Small intestine (tissue), 16 donors: ENCODE results near the gene NKIRAS2. TPM values are rescaled to one million over a fixed set of nuclear protein-coding genes. Genes with fewer than 3 reads are reported as not detected.
A peak's percentile ranks its signal among the peaks of the same experiment; 100 is the strongest.

ENCODE experiments used
- DNase-seq, 2 donors: peaks; one replicate each; pipeline versions ENCODE4 v3.0.0 to v3.0.0-alpha.2; 2013
- FAIRE-seq: peaks from 2 replicates; lab custom pipeline; 2012; peaks lifted over from hg19 to GRCh38; lab: Jason Lieb, UNC
- H3K27ac ChIP-seq, 3 donors: one replicate each; pipeline ENCODE4 v1.5.1; 2013; ENCODE audit warnings: low read length in 2 of 3, mild to moderate bottlenecking in 2 of 3, control low read depth in 1 of 3, inconsistent platforms in 1 of 3, low read depth in 1 of 3, moderate library complexity in 1 of 3
- H3K27me3 ChIP-seq, 3 donors: one replicate each; pipeline ENCODE4 v1.6.1; 2013; ENCODE audit warnings: low read length in 3 of 3, inconsistent platforms in 1 of 3; ENCODE audit not compliant: control insufficient read depth in 3 of 3, insufficient read depth in 3 of 3
- H3K36me3 ChIP-seq, 3 donors: one replicate each; pipeline ENCODE4 v1.6.1; 2013; ENCODE audit warnings: low read length in 3 of 3, inconsistent platforms in 1 of 3, low read depth in 1 of 3, mild to moderate bottlenecking in 1 of 3, moderate library complexity in 1 of 3; ENCODE audit not compliant: control insufficient read depth in 3 of 3, insufficient read depth in 2 of 3
- H3K4me1 ChIP-seq, 3 donors: one replicate each; pipeline ENCODE4 v1.6.1; 2013; ENCODE audit warnings: low read length in 2 of 3, inconsistent platforms in 1 of 3, low read depth in 1 of 3, mild to moderate bottlenecking in 1 of 3, moderate library complexity in 1 of 3; ENCODE audit not compliant: control insufficient read depth in 3 of 3, insufficient read depth in 2 of 3
- H3K4me3 ChIP-seq, 3 donors: one replicate each; pipeline ENCODE4 v1.5.1; 2013; ENCODE audit warnings: low read length in 3 of 3, control low read depth in 1 of 3, inconsistent platforms in 1 of 3, low read depth in 1 of 3, mild to moderate bottlenecking in 1 of 3, moderate library complexity in 1 of 3
- H3K9me3 ChIP-seq, 2 donors: one replicate each; pipeline ENCODE4 v1.6.1; 2013; ENCODE audit warnings: low read depth in 1 of 2, low read length in 1 of 2; ENCODE audit not compliant: control insufficient read depth in 2 of 2, insufficient read depth in 1 of 2
- WGBS, 3 donors: extraction: QIAGEN DNeasy Blood & Tissue Kit; methylation state at CpG; one replicate each; pipeline ENCODE4 v1.1.7; 2013; 5-methylcytosine and 5-hydroxymethylcytosine counted together
- long read RNA-seq, 10 donors: transcript quantifications; one replicate each; lab custom pipeline, GENCODE V29; 2026
- polyA plus RNA-seq, 4 donors: library from polyadenylated mRNA; stranded (reverse) in 3 of 4; unstranded in 1 of 4; fragments of 200-250 nt in 3 of 4; fragments of 120-200 nt in 1 of 4; gene quantifications; one replicate each; pipeline versions ENCODE4 v1.2.1 to v1.2.3, GENCODE V29; 2013
- donor health status: healthy with polysubstance abuse.
- donor health status: control.
- donor health status: control.
- donor health status: Bipolar disorder and iron deficiency.
- donor health status: healthy.

NKIRAS2 gene
- 10 to 100 TPM; 21.1 to 38.8 (median 26.1) TPM for polyA plus RNA-seq
- long read RNA-seq, donor 1 = 0 reads
- long read RNA-seq, donor 2, full-length matches to known transcripts = 10 of 10 reads
- long read RNA-seq, donor 2, partial matches to known transcripts = 0 of 10 reads
- long read RNA-seq, donor 2, other reads (novel, unspliced or antisense) = 0 of 10 reads
- long read RNA-seq, donor 3, full-length matches to known transcripts = 18 of 105 reads
- long read RNA-seq, donor 3, partial matches to known transcripts = 54 of 105 reads
- long read RNA-seq, donor 3, other reads (novel, unspliced or antisense) = 33 of 105 reads
- long read RNA-seq, donor 4 = 0 reads
- long read RNA-seq, donor 5, full-length matches to known transcripts = 4 of 4 reads
- long read RNA-seq, donor 5, partial matches to known transcripts = 0 of 4 reads
- long read RNA-seq, donor 5, other reads (novel, unspliced or antisense) = 0 of 4 reads
- long read RNA-seq, donor 6, transcript NKIRAS2-206 (4 exons, 1,909 nt) = major isoform, 14 of 14 reads
- long read RNA-seq, donor 6, partial matches to known transcripts = 0 of 14 reads
- long read RNA-seq, donor 6, other reads (novel, unspliced or antisense) = 0 of 14 reads
- long read RNA-seq, donor 7, full-length matches to known transcripts = 47 of 47 reads
- long read RNA-seq, donor 7, partial matches to known transcripts = 0 of 47 reads
- long read RNA-seq, donor 7, other reads (novel, unspliced or antisense) = 0 of 47 reads
- long read RNA-seq, donor 8, partial matches to known transcripts = 0 of 3 reads
- long read RNA-seq, donor 8, other reads (novel, unspliced or antisense) = 0 of 3 reads
- long read RNA-seq, donor 9, partial matches to known transcripts = 0 of 5 reads
- long read RNA-seq, donor 9, other reads (novel, unspliced or antisense) = 0 of 5 reads
- long read RNA-seq, donor 10, full-length matches to known transcripts = 19 of 42 reads
- long read RNA-seq, donor 10, partial matches to known transcripts = 23 of 42 reads
- long read RNA-seq, donor 10, other reads (novel, unspliced or antisense) = 0 of 42 reads

DNA sequence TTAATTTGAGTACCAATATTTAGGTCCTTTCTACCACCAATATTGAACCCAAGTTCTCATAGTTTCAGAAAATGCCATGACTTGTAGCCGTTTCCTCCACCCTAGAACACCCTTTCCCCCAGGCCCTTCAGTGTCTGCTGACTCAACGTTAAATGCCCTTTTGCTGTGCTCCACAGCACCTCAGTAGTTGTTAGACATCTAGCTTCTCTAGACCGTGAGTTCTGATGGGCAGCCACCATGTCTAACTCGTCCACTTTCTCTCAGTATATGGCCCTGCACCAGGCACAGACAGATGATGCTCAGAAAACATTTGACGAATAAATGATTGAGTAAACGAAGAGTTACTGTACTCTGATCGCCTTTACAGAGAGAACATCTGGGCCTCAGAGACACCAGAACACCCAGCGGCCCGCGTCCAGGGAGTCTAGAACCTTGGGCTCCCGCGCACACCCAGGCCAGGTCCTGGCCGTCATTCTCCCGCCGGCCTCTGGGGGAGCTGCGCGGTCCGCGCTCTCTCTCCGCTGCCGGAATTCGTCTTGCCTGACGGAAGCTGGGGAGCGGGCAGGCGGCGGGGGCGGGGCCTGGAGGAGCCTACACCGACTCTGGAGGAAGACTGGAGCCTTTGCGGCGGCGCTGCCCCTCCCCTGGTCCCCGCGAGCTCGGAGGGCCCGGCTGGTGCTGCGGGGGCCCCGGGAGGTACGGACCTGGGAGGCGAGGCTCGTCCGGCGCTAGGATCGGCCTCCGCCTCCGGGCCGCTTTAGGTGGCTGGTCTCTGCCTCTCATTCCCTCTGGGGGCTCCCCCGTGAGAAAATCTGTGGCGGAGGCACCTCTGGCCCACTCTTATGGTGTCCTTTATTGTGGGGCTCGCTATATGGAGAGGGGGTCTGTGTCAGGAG is at the start of gene NKIRAS2:
Gene NKIRAS2, plus strand, starts transcription at position 582 of the 896 bp plus-strand sequence. CDS start 1,488 bp downstream, outside the sequence.
- H3K4me1 ChIP-seq = peaks cover 0 to 31% (median 3%) of the 10 kb centered on the region in 3 donors
- no peak for FAIRE-seq

DNA sequence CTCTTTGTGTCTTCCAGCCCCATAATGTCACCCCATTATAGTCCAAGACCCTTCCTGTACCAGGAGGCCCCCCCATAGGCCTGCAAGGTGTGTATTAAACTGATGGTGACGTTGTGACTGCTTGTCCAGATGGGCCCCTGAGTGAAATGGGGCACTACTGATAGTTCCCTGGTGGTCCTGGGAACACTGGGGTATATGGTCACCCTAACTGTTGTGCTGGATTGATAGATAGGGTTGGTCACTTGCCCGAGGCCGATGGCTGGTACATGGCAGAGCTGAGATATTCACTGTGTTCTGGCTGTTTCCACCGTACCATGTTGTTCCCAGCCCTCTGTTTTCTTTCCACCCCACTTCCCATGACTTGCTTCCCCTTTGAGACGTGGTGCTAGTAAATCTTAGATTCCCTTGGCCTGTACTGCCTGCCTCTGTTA is 49.0 kb upstream of the NKIRAS2 start:
- H3K36me3 ChIP-seq = peaks cover 15 to 75% (median 24%) of the 10 kb centered on the region in 3 donors
- peaks cover 0 to 13% (median 0%) of the 10 kb centered on the region in 3 donors for H3K4me1 ChIP-seq
- no peak for DNase-seq

More for the DNA sequence above, at the start of gene NKIRAS2:
- Histone ChIP-seq H3K36me3 (peaks cover 0 to 35% (median 3%) of the 10 kb centered on the region in 3 donors), H3K9me3 (no peaks in the 10 kb centered on the region), H3K4me3 (peak within 1 kb of the TSS; percentile 76 to 95 (median 83)), H3K27me3 (no peaks in the 10 kb centered on the region), H3K27ac (peak within 1 kb of the TSS; percentile 61 to 84 (median 78))
- peak; percentile 93 to 96 for DNase-seq
- WGBS, 3 donors = 7 to 9% (median 7%) methylated on average over 31 to 49 of the region's 49 CpGs

DNA sequence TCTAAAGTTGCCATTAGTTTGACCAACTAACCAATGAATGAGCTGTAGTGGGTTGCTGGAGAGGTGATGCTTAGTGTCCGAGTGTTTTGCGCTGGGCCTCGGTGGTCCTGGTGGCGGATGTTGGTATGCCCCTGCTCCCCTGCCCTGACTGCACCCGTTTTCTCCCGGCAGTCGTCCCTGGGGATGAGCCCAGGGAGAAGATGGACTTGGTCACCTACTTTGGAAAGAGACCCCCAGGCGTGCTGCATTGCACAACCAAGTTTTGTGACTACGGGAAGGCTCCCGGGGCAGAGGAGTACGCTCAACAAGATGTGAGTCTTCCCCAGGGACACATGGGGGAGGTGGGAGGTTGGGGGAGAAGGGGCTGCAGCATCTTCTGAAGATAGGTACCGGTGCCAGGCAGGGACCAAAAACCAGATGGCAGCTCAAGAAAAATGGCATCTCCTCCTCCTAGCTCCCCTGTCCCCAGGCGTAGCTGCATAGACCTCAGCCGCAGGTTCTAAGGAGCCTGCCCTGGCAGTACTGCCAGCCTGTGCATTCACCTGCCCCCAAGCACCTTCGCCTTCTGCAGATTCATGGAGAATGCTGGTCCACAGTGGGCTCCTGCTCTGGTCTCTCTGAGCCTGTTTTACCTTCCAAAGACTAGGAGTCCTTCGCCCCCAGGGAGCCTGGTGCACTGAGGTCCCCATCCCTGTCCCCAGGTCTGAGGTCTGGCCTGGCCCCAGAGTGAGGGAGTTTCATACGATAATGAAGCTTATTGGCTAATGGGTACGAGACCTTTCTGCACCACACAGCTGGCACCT is 48.0 kb upstream of the NKIRAS2 start:
- peaks cover 22 to 83% (median 30%) of the 10 kb centered on the region in 3 donors for H3K36me3 ChIP-seq
- H3K4me1 ChIP-seq = peaks cover 0 to 10% (median 0%) of the 10 kb centered on the region in 3 donors
- DNase-seq (no peak), FAIRE-seq (no peak)
- H3K4me3 ChIP-seq = no peak overlapping the region
- peak overlapping the region in 1 of 3 donors; percentile 59 for H3K27ac ChIP-seq
- no peaks in the 10 kb centered on the region for H3K9me3 ChIP-seq
- no peaks in the 10 kb centered on the region for H3K27me3 ChIP-seq
- 86 to 89% (median 88%) methylated on average over 18 of the region's 18 CpGs for WGBS, 3 donors

More for the DNA sequence above, 49.0 kb upstream of the NKIRAS2 start:
- no peak overlapping the region for H3K27ac ChIP-seq
- FAIRE-seq = no peak
- WGBS, 3 donors = 79 to 92% (median 85%) methylated on average over 5 of the region's 5 CpGs
- H3K4me3 ChIP-seq = no peak overlapping the region
- H3K9me3 ChIP-seq = no peaks in the 10 kb centered on the region
- H3K27me3 ChIP-seq = no peaks in the 10 kb centered on the region

DNA sequence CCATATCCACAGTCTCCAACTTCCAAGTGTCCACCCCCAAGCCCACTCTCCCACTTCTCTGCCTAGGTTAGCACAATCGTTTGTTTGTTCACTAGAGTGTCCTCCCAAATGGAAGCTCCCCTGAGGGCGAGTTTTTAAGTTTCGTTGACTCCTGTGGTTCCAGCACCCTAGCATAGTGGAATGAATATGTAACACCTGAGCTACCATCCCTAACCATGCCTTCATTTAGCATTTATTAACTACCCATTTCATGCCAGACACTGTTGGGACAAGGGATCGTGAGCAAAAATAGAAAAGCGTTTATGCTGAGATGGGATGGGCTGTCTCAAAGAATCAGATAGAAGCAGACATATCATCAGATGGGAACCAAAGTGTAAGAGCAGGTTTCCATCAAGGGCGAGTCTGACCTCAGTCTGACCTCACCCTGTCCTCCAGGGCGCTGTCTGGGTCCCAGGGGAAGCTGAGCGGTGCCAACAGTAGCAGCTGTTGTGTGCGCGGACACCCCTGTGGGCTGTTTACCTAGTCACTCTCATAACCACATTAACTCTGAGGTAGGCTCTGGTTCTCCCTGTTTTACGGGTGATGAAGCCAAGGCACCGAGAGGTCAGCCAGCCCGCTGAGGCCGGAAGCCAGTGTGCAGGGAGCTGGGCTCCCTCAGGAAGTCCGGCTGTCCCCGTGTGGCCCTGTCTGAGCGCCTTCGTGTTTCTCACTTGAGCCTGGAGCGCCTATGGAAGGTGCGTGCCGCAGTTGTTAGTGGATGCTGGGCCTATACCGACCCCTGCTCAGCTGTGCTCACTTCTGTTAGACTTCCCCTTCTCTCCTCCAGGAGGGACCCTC is 47.1 kb upstream of the NKIRAS2 start:
- H3K27me3 ChIP-seq = no peaks in the 10 kb centered on the region
- no peak overlapping the region for H3K4me3 ChIP-seq
- H3K4me1 ChIP-seq = peaks cover 0 to 3% (median 0%) of the 10 kb centered on the region in 3 donors
- FAIRE-seq = no peak
- DNase-seq = no peak
- peaks cover 27 to 88% (median 34%) of the 10 kb centered on the region in 3 donors for H3K36me3 ChIP-seq
- H3K9me3 ChIP-seq = no peaks in the 10 kb centered on the region
- 63 to 77% (median 68%) methylated on average over 21 to 22 of the region's 22 CpGs for WGBS, 3 donors
- H3K27ac ChIP-seq = peak overlapping the region in 1 of 3 donors; percentile 59

DNA sequence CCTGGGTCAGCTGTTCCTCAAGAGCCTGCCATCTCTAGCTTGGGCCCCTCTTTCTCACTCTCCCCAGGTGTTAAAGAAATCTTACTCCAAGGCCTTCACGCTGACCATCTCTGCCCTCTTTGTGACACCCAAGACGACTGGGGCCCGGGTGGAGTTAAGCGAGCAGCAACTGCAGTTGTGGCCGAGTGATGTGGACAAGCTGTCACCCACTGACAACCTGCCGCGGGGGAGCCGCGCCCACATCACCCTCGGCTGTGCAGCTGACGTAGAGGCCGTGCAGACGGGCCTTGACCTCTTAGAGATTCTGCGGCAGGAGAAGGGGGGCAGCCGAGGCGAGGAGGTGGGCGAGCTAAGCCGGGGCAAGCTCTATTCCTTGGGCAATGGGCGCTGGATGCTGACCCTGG is 46.5 kb upstream of the NKIRAS2 start:
- no peak overlapping the region for H3K4me3 ChIP-seq
- 72 to 79% (median 76%) methylated on average over 19 of the region's 19 CpGs for WGBS, 3 donors
- FAIRE-seq (no peak), DNase-seq (no peak)
- no peaks in the 10 kb centered on the region for H3K4me1 ChIP-seq
- H3K36me3 ChIP-seq = peaks cover 27 to 88% (median 40%) of the 10 kb centered on the region in 3 donors
- no peaks in the 10 kb centered on the region for H3K9me3 ChIP-seq
- no peaks in the 10 kb centered on the region for H3K27me3 ChIP-seq
- peak overlapping the region in 1 of 3 donors; percentile 59 for H3K27ac ChIP-seq

DNA sequence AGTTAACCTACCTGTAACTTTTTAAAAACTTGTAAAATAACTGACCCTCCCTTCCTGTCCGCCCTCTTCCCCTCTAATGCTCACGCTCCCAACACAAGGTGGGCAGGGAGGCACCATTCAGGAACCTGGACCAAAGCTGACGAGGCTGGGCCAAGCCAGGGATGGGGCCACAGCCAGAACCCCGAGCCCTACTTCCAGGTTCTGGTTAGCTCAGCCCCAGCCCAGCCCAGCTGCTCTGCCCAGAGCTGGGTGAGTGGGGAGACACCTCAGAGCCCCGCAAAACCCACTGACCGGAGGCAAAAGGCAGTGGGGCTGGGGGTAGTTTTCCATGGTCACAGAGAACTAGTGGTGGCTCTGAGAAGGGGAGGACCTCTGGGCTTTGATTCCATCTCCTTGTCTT is 45.9 kb upstream of the NKIRAS2 start:
- Histone ChIP-seq H3K4me1 (no peaks in the 10 kb centered on the region), H3K9me3 (no peaks in the 10 kb centered on the region), H3K4me3 (no peak overlapping the region), H3K27me3 (no peaks in the 10 kb centered on the region), H3K36me3 (peaks cover 27 to 89% (median 41%) of the 10 kb centered on the region in 3 donors), H3K27ac (no peak overlapping the region)
- DNase-seq = no peak
- WGBS, 3 donors = 82 to 98% (median 88%) methylated on average over 6 of the region's 6 CpGs
- no peak for FAIRE-seq
